ENCODE data around the gene CDIPT.

DNA sequence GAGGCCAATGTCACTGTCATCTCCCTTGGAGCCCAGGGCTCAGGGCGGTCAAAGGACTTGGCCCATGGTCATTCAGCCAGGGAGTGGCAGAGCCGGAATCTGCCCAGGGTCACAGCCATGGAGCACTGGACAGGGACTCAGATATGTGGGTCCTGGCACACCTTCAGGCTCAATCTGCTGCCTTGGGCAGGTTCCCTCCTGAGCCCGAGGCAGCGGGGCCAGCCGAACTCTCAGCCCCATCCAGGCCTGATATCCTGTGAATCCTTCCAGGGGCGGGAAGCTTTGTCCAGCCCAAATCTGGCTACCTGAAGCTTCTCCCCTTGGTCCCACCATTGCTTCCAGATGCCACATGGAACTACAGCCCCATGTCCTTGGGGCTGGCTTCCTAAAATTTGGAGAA, 12.2 kb upstream of the CDIPT start:
- no peak for TF ChIP-seq POLR2A (IDR thresholded peaks at IDR 0.05; ENCODE audit: borderline replicate concordance, extremely low read depth, insufficient read depth, insufficient read length)
- TF ChIP-seq, protein P1, sequence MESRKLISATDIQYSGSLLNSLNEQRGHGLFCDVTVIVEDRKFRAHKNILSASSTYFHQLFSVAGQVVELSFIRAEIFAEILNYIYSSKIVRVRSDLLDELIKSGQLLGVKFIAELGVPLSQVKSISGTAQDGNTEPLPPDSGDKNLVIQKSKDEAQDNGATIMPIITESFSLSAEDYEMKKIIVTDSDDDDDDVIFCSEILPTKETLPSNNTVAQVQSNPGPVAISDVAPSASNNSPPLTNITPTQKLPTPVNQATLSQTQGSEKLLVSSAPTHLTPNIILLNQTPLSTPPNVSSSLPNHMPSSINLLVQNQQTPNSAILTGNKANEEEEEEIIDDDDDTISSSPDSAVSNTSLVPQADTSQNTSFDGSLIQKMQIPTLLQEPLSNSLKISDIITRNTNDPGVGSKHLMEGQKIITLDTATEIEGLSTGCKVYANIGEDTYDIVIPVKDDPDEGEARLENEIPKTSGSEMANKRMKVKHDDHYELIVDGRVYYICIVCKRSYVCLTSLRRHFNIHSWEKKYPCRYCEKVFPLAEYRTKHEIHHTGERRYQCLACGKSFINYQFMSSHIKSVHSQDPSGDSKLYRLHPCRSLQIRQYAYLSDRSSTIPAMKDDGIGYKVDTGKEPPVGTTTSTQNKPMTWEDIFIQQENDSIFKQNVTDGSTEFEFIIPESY (IDR thresholded peaks at IDR 0.05; ENCODE audit: extremely low read depth, insufficient replicate concordance, low read length): no peak
- TF ChIP-seq, protein P2, sequence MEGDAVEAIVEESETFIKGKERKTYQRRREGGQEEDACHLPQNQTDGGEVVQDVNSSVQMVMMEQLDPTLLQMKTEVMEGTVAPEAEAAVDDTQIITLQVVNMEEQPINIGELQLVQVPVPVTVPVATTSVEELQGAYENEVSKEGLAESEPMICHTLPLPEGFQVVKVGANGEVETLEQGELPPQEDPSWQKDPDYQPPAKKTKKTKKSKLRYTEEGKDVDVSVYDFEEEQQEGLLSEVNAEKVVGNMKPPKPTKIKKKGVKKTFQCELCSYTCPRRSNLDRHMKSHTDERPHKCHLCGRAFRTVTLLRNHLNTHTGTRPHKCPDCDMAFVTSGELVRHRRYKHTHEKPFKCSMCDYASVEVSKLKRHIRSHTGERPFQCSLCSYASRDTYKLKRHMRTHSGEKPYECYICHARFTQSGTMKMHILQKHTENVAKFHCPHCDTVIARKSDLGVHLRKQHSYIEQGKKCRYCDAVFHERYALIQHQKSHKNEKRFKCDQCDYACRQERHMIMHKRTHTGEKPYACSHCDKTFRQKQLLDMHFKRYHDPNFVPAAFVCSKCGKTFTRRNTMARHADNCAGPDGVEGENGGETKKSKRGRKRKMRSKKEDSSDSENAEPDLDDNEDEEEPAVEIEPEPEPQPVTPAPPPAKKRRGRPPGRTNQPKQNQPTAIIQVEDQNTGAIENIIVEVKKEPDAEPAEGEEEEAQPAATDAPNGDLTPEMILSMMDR (IDR thresholded peaks at IDR 0.05 in 2 of 3, conservative IDR thresholded peaks at IDR 0.05 in 1 of 3; ENCODE audit: borderline replicate concordance in 1 of 3, insufficient read depth in 1 of 3, low read depth in 2 of 3, low read length in 2 of 3): no peak
- TF ChIP-seq, protein P3, sequence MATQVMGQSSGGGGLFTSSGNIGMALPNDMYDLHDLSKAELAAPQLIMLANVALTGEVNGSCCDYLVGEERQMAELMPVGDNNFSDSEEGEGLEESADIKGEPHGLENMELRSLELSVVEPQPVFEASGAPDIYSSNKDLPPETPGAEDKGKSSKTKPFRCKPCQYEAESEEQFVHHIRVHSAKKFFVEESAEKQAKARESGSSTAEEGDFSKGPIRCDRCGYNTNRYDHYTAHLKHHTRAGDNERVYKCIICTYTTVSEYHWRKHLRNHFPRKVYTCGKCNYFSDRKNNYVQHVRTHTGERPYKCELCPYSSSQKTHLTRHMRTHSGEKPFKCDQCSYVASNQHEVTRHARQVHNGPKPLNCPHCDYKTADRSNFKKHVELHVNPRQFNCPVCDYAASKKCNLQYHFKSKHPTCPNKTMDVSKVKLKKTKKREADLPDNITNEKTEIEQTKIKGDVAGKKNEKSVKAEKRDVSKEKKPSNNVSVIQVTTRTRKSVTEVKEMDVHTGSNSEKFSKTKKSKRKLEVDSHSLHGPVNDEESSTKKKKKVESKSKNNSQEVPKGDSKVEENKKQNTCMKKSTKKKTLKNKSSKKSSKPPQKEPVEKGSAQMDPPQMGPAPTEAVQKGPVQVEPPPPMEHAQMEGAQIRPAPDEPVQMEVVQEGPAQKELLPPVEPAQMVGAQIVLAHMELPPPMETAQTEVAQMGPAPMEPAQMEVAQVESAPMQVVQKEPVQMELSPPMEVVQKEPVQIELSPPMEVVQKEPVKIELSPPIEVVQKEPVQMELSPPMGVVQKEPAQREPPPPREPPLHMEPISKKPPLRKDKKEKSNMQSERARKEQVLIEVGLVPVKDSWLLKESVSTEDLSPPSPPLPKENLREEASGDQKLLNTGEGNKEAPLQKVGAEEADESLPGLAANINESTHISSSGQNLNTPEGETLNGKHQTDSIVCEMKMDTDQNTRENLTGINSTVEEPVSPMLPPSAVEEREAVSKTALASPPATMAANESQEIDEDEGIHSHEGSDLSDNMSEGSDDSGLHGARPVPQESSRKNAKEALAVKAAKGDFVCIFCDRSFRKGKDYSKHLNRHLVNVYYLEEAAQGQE (IDR thresholded peaks at IDR 0.05; ENCODE audit: low read depth): no peak
- no peak for TF ChIP-seq TCF7L2 (IDR thresholded peaks at IDR 0.05; ENCODE audit: borderline replicate concordance, extremely low read depth, insufficient read depth, insufficient read length)
- TF ChIP-seq SIN3A (IDR thresholded peaks at IDR 0.05; ENCODE audit: low read depth): no peak
- no peak for TF ChIP-seq ZNF274 (IDR thresholded peaks at IDR 0.05; ENCODE audit: low read depth, low read length)

Data from HCT116 (cell line).